Stimulated activated naive CD8-positive, alpha-beta T cell treated with anti-CD3 and anti-CD28 coated beads, Interleukin-15, amount 100 ng/mL, for 72 hours (primary cell): ENCODE measurements around the gene PLCZ1.
"Not testable (repeated sequence)": the region's sequence is repeated elsewhere in the genome, so short reads cannot be mapped to it uniquely, and the experiment has no call there.

Experiments used
- ATAC-seq: fragments of 150-1000 bp; cut with Tn5 transposase; 2 replicates; pipeline ENCODE4 v1.10.0; 2021; ENCODE audit warnings: mild to moderate bottlenecking, moderate library complexity
- DNase-seq, 2 donors: peaks; one replicate each; pipeline ENCODE4 v3.0.0; 2021 to 2022
- H3K27ac Mint-ChIP-seq, 2 donors: one replicate each; pipeline ENCODE4 v1.8.0; 2022; ENCODE audit warnings: mild to moderate bottlenecking in 2 of 2, mixed read lengths in 2 of 2, moderate library complexity in 2 of 2
- H3K27me3 Mint-ChIP-seq: one replicate; pipeline ENCODE4 v1.8.0; 2022; ENCODE audit warnings: mixed read lengths
- H3K4me1 Mint-ChIP-seq: one replicate; pipeline ENCODE4 v1.8.0; 2022; ENCODE audit warnings: mild to moderate bottlenecking, mixed read lengths
- H3K4me3 Mint-ChIP-seq, 2 donors: one replicate each; pipeline ENCODE4 v1.8.0; 2022; ENCODE audit warnings: mild to moderate bottlenecking in 2 of 2, mixed read lengths in 2 of 2, moderate library complexity in 1 of 2
- H3K9me3 Mint-ChIP-seq, 2 donors: one replicate each; pipeline ENCODE4 v1.8.0; 2022; ENCODE audit warnings: mixed read lengths in 2 of 2

PLCZ1 gene

GRCh38 chr12:18721452-18721851 lies 16.4 kb downstream of the PLCZ1 start:
- no peak for DNase-seq
- ATAC-seq = no peak
- Mint-ChIP-seq H3K9me3 (no peaks in the 10 kb centered on the region), H3K4me1 (no peaks in the 10 kb centered on the region), H3K4me3 (no peak overlapping the region), H3K27ac (no peak overlapping the region), H3K27me3 (no peaks in the 10 kb centered on the region)

- Mint-ChIP-seq H3K27ac (no peak overlapping the region), H3K27me3 (no peaks in the 10 kb centered on the region), H3K4me3 (no peak overlapping the region), H3K9me3 (no peaks in the 10 kb centered on the region), H3K4me1 (no peaks in the 10 kb centered on the region)
- ATAC-seq (no peak), DNase-seq (no peak)
Observed at GRCh38 chr12:18720690-18721089, 17.1 kb downstream of the PLCZ1 start.

GRCh38 chr12:18719922-18720510 lies 17.8 kb downstream of the PLCZ1 start:
- ATAC-seq (no peak), DNase-seq (no peak)
- no peak overlapping the region for H3K4me3 Mint-ChIP-seq
- H3K27ac Mint-ChIP-seq = no peak overlapping the region
- no peaks in the 10 kb centered on the region for H3K27me3 Mint-ChIP-seq
- H3K9me3 Mint-ChIP-seq = no peaks in the 10 kb centered on the region
- H3K4me1 Mint-ChIP-seq = no peaks in the 10 kb centered on the region

GRCh38 chr12:18718462-18718861 lies 19.4 kb downstream of the PLCZ1 start:
- no peaks in the 10 kb centered on the region for H3K27me3 Mint-ChIP-seq
- ATAC-seq (no peak), DNase-seq (no peak)
- no peaks in the 10 kb centered on the region for H3K4me1 Mint-ChIP-seq
- no peaks in the 10 kb centered on the region for H3K9me3 Mint-ChIP-seq
- no peak overlapping the region for H3K4me3 Mint-ChIP-seq
- no peak overlapping the region for H3K27ac Mint-ChIP-seq

GRCh38 chr12:18716236-18716635 lies 21.6 kb downstream of the PLCZ1 start:
- no peaks in the 10 kb centered on the region for H3K4me1 Mint-ChIP-seq
- no peaks in the 10 kb centered on the region for H3K9me3 Mint-ChIP-seq
- DNase-seq (no peak), ATAC-seq (no peak)
- no peak overlapping the region for H3K4me3 Mint-ChIP-seq
- H3K27me3 Mint-ChIP-seq = no peaks in the 10 kb centered on the region
- no peak overlapping the region for H3K27ac Mint-ChIP-seq

DNA sequence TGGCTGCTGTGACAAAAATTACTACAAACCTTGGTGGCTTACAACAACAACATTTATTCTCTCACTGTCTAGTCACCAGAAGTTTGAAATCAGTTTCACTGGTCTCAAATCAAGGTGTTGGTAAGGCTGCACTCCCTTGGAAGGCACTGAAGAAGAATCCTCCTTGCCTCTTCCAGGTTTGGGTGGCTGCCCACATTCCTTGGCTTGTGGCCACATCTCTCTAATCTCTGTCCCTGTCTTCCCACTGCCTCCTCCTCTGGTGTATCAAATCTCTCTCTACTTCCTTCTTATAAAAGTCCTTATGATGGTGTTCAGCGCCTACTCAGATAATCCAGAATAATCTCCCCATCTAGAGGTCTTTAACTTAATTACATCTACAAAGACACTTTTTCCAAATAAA lies 31.0 kb downstream of the PLCZ1 start:
- H3K9me3 Mint-ChIP-seq = peaks cover 15% of the 10 kb centered on the region in 2 donors
- DNase-seq (no peak), ATAC-seq (no peak)
- no peak overlapping the region for H3K4me3 Mint-ChIP-seq
- no peaks in the 10 kb centered on the region for H3K4me1 Mint-ChIP-seq
- no peak overlapping the region for H3K27ac Mint-ChIP-seq
- H3K27me3 Mint-ChIP-seq = no peaks in the 10 kb centered on the region

GRCh38 chr12:18703911-18704310 lies 33.9 kb downstream of the PLCZ1 start:
- DNase-seq = no peak

DNA sequence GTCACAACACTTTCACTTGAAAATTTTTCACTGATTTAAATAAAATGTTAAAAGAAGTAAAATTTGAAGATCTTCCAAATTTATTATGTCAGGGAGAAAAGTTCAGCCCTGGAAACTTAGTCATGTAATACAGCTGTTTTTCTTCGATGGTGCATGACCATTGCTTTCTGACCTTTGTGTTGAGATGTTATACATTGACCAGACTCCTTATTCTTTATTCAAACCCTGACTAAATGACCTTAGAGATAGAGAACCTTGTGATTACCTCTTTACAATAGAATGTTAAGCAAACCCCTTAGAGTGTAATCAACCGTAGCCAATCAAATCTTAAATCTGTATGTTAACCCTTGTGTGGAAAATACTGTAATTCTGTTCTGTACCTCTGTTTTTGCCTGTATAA lies 34.5 kb downstream of the PLCZ1 start:
- H3K27me3 Mint-ChIP-seq = no peaks in the 10 kb centered on the region

More at GRCh38 chr12:18703911-18704310, 33.9 kb downstream of the PLCZ1 start:
- no peak for ATAC-seq
- peaks cover 9 to 15% of the 10 kb centered on the region in 2 donors for H3K9me3 Mint-ChIP-seq
- H3K4me3 Mint-ChIP-seq = no peak overlapping the region
- H3K27me3 Mint-ChIP-seq = no peaks in the 10 kb centered on the region
- no peak overlapping the region for H3K27ac Mint-ChIP-seq
- no peaks in the 10 kb centered on the region for H3K4me1 Mint-ChIP-seq

DNA sequence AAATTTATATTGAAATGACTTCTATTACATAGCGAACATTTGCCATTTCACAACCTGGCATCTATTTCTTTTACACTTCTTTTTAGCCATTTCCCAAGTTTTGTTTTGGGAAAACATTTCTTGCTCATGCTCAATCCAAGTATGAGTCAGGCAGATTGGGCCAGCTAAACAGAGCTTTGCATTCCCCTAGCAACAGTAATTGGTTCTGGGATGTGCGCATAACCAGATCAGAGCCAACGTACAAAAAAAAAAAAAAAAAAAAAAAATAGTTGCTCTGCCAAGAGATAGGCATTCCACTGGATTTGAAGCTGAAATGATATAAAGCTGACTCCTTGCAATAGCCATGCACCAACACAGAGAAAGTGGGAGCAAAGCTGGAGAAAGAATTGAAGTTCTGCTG lies 37.5 kb downstream of the PLCZ1 start:
- ATAC-seq = no peak
- peaks cover 4 to 8% of the 10 kb centered on the region in 2 donors for H3K9me3 Mint-ChIP-seq
- no peak overlapping the region for H3K4me3 Mint-ChIP-seq
- no peaks in the 10 kb centered on the region for H3K27me3 Mint-ChIP-seq
- no peak overlapping the region for H3K27ac Mint-ChIP-seq
- no peaks in the 10 kb centered on the region for H3K4me1 Mint-ChIP-seq
- DNase-seq = no peak

More for the DNA sequence above, 34.5 kb downstream of the PLCZ1 start:
- Mint-ChIP-seq H3K9me3 (peaks cover 9 to 15% of the 10 kb centered on the region in 2 donors), H3K4me3 (no peak overlapping the region), H3K27ac (no peak overlapping the region), H3K4me1 (no peaks in the 10 kb centered on the region)
- DNase-seq (no peak), ATAC-seq (no peak)

- DNase-seq (no peak), ATAC-seq (no peak)
- Mint-ChIP-seq H3K4me1 (no peaks in the 10 kb centered on the region), H3K27me3 (no peaks in the 10 kb centered on the region), H3K4me3 (no peak overlapping the region), H3K27ac (no peak overlapping the region), H3K9me3 (peaks cover 7 to 17% of the 10 kb centered on the region in 2 donors)
Observed at GRCh38 chr12:18696971-18697602, 40.7 kb downstream of the PLCZ1 start.

DNA sequence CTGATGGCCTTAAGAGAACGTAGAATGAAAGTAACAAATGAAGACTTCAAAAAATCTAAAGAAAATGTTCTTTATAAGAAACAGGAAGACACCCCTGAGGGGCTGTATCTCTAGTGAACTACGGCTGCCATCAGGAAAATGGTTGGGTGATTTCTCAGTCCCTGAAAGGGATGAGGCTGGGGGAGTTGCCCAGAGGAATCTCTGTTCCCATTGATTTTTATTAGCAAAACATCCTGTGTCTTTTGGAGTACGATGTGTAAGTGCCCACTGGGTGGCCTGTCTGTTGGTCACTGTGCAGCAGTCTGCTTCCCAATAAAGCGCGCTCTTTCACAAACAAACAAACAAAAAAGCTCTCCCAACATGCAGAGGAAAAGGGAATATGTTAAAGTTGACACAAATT lies 43.8 kb downstream of the PLCZ1 start:
- not testable (repeated sequence) for H3K4me1 Mint-ChIP-seq, H3K27me3 Mint-ChIP-seq, DNase-seq, ATAC-seq, H3K4me3 Mint-ChIP-seq, H3K27ac Mint-ChIP-seq
- H3K9me3 Mint-ChIP-seq = peaks cover 11 to 20% of the 10 kb centered on the region in 2 donors

DNA sequence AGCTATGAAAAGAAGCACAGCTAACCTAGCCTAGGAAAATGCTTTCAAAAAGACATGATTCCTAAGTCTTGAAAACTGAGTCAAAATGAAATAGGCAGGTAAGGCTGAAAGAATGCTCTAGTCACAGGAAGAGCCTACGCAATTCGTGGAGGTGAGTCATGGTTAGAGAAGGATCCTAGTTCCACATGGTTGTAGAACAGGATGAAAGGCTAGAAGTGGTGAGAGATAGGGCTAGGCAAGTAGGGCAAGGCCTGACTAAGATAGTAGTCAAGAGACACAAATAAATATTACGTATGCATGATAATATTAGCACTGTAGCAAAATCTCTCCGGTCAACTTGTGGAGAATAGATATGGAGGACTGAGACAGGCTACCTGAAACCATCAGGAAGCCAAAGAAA lies 47.2 kb downstream of the PLCZ1 start:
- Mint-ChIP-seq H3K27me3 (no peaks in the 10 kb centered on the region), H3K9me3 (peaks cover 9 to 20% of the 10 kb centered on the region in 2 donors), H3K4me1 (no peaks in the 10 kb centered on the region), H3K27ac (no peak overlapping the region), H3K4me3 (no peak overlapping the region)
- DNase-seq = no peak
- no peak for ATAC-seq

GRCh38 chr12:18689771-18690170 lies 48.0 kb downstream of the PLCZ1 start:
- DNase-seq (no peak), ATAC-seq (no peak)
- no peaks in the 10 kb centered on the region for H3K27me3 Mint-ChIP-seq
- no peak overlapping the region for H3K27ac Mint-ChIP-seq
- peaks cover 9 to 20% of the 10 kb centered on the region in 2 donors for H3K9me3 Mint-ChIP-seq
- H3K4me1 Mint-ChIP-seq = no peaks in the 10 kb centered on the region
- no peak overlapping the region for H3K4me3 Mint-ChIP-seq

- no peak overlapping the region for H3K4me3 Mint-ChIP-seq
Observed at GRCh38 chr12:18684430-18684829, 53.4 kb downstream of the PLCZ1 start.

GRCh38 chr12:18683327-18684013 lies 54.3 kb downstream of the PLCZ1 start:
- no peak overlapping the region for H3K4me3 Mint-ChIP-seq
- ATAC-seq (no peak), DNase-seq (no peak)
- no peaks in the 10 kb centered on the region for H3K27me3 Mint-ChIP-seq
- H3K4me1 Mint-ChIP-seq = no peaks in the 10 kb centered on the region
- H3K27ac Mint-ChIP-seq = no peak overlapping the region
- H3K9me3 Mint-ChIP-seq = no peaks in the 10 kb centered on the region

More at GRCh38 chr12:18684430-18684829, 53.4 kb downstream of the PLCZ1 start:
- H3K27ac Mint-ChIP-seq = no peak overlapping the region
- no peaks in the 10 kb centered on the region for H3K9me3 Mint-ChIP-seq
- ATAC-seq (no peak), DNase-seq (no peak)
- H3K4me1 Mint-ChIP-seq = no peaks in the 10 kb centered on the region
- H3K27me3 Mint-ChIP-seq = no peaks in the 10 kb centered on the region

GRCh38 chr12:18681818-18682217 lies 56.0 kb downstream of the PLCZ1 start:
- no peak overlapping the region for H3K27ac Mint-ChIP-seq
- H3K4me3 Mint-ChIP-seq = no peak overlapping the region
- ATAC-seq (no peak), DNase-seq (no peak)
- H3K9me3 Mint-ChIP-seq = no peaks in the 10 kb centered on the region
- H3K4me1 Mint-ChIP-seq = no peaks in the 10 kb centered on the region
- H3K27me3 Mint-ChIP-seq = no peaks in the 10 kb centered on the region
